Upper lobe of left lung (tissue), 4 donors: Measurements from ENCODE around the gene TIGD1.

Experiments used
- CTCF ChIP-seq, 6 experiments: fragments of 450-650 bp in 4 of 6; fragments of 200-600 bp in 2 of 6; sonication (generic) in 2 of 6; IDR thresholded peaks; one replicate each; pipeline ENCODE4 v1.5.1; 2016 to 2019; ENCODE audit warnings: antibody characterized with exemption in 6 of 6
- POLR2A ChIP-seq, 4 donors: fragments of 450-650 bp; IDR thresholded peaks; one replicate each; pipeline ENCODE4 v1.5.1; 2016 to 2017; ENCODE audit warnings: antibody characterized with exemption in 4 of 4, mild to moderate bottlenecking in 2 of 4

- TF ChIP-seq CTCF (IDR thresholded peaks at IDR 0.05) (no peak), POLR2A (IDR thresholded peaks at IDR 0.05) (no peak)
Measured at GRCh38 chr2:232520489-232520888, 29.9 kb downstream of the TIGD1 start.
